GM12872 (cell line): ENCODE measurements around the gene FRS2.

Experiments
- TF ChIP-seq, protein P1 (sequence below): IDR thresholded peaks from 3 replicates; pipeline ENCODE4 v1.5.1; 2011; ENCODE audit warnings: low read depth, mild to moderate bottlenecking, low read length, moderate library complexity; ENCODE audit not compliant: insufficient read depth

FRS2 gene

DNA sequence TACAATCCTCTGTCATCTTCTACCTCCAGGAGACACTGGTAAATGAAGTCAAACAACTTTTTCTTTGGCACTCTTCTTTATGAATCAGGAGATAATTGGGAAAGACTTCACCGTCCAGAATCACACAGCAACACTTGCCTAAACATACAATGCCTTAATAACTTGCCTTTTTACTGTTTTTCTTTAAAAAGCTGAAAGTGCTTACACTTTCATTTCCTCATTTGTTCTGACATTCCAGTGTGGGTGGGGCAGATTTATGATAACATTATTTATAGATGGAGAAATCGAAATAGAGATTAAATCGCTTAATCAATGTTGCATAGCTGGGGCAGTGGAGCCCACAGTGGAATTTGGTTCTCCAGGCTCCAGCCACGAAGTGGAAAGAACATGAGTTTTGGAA is 2.8 kb upstream of the FRS2 start:
- TF ChIP-seq, protein P1, sequence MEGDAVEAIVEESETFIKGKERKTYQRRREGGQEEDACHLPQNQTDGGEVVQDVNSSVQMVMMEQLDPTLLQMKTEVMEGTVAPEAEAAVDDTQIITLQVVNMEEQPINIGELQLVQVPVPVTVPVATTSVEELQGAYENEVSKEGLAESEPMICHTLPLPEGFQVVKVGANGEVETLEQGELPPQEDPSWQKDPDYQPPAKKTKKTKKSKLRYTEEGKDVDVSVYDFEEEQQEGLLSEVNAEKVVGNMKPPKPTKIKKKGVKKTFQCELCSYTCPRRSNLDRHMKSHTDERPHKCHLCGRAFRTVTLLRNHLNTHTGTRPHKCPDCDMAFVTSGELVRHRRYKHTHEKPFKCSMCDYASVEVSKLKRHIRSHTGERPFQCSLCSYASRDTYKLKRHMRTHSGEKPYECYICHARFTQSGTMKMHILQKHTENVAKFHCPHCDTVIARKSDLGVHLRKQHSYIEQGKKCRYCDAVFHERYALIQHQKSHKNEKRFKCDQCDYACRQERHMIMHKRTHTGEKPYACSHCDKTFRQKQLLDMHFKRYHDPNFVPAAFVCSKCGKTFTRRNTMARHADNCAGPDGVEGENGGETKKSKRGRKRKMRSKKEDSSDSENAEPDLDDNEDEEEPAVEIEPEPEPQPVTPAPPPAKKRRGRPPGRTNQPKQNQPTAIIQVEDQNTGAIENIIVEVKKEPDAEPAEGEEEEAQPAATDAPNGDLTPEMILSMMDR: no peak

DNA sequence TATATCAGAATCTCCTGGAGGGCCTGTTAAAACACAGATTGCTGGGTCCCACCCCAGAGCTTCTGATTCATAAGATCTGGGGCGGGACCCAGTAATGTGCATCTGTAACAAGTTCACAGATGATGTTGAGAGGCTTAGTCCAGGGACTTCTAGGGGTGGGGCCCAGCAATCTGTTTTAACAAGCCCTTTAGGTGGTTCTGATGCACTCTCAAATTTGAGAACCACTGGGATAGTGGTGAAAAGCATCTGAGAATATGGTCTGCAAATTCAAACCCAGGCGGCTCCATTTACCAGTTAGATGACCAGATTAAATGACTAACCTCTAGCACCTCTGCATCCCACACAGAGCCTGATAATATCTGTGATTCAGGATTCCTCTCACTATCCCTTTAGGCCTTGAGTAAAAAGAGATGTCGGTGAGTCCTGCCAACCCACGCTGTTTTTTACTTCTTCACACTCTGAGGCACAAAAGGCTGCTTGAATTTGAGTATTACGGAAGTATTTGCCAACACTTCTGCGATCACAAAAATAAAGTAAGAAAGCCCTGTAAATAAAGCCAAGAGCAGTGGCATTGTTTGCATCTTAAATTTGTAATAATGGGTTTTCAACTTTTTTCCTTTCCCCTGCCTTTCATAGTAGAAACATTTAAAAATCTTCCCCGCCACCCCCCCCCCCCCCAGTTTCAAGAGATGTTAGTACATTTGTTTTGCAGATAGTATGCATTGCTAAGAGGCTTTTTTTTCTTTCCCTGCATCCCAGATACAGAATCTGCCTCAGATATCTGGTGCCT is 1.8 kb upstream of the FRS2 start:
- TF ChIP-seq, protein P1: no peak

DNA sequence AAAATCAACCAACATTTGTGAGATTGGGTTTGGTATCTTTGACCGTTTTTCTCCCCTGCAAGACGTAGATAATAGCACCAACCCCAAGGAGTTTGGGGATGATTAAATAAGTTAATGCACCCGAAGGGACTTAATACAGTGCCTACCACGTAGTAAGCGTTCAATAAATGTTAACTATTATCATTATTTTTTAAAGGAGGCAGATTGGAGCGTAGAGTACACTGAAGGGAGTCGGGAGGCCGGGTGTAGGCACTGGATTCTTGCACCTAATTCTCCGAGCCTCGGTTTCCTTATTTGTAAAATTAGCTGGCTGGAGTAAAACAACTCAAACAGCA is 367 bp upstream of the FRS2 start:
- TF ChIP-seq, protein P1: no peak

DNA sequence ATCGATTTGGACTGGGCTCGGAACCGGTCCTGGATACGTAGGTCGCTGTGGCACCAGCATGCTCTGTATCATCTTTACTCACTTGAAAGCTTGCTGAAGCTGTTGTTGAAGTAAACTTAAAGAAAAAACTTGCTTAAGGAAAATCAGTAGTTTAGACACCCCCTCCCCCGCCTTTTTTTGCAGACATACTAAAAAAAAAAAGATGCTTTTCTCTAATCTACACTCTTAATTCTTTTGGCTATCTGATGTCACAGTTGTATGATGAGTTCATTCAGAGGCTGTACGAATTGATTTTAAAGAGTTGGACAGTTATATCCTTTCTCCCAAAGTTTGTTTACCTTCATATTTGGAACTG is 865 bp downstream of the FRS2 start:
- TF ChIP-seq, protein P1: no peak

DNA sequence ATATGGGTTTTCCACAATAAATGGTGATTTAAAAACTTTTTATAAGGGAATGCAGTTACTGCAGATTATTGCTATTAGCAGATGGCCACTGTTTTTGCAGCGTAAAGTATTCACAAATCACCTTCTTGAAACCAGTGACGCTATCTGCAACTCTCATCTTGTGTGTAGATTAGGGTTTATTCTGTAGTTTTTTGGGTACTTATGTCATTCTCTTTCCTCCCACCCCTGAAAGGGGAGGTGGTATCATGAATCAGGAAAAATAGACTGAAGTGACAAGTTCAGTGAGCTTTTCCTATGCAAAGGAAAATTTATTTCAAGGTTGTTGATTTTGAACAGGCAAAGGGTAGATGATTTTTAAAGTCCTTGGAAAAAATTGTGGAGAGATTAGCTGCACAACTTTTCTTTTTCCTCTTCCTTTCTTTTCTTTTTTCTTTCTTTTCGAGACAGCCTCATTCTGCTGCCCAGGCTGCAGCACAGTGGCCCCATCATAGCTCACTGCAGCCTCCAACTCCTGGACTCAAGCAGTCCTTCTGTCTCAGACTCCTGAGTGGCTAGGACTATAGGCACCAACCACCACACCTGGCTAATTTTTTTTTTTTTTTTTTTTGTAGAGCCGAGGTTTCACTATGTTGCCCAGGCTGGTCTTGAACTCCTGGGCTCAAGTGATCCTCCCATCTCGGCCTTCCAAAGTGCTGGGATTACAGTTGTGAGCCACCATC is 1.6 kb downstream of the FRS2 start:
- TF ChIP-seq, protein P1: no peak

DNA sequence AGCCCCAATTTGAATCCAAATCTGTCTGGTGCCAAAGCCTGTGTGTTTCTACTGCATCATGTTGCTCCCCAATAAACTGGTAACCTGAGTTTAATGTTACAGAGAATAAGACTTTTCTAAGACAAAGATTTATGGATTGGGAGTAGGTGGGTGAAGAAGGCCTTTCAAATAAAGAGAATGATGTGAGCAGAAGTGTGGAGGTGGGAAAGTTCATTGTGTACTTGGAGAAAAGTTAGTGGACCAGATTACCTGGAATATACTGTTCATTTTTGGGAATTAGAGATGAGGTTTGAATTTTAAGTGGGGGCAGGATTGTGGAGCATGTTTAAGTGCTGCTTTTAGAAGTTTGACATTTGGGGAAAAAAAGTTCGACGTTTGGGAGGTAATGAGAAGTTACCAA is 3.1 kb downstream of the FRS2 start:
- TF ChIP-seq, protein P1: no peak

DNA sequence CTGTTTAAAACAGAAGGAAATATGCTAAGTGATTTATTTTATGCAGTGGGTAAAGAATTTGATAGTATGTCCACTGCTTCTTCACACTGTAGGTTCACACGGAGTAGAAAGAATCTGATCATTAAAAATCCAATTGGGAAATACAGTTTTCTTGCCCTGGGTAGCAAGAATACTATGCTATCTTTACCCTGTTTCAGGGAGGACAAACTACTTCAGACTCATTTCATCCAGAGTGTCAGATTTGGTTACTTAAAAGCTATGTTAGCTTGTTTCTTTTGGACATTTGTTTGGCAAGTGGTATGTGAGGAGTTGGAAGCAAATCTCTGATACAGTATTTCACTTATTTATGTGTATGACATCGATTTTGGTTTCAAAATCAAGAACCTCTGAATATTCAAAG is 4.3 kb downstream of the FRS2 start:
- TF ChIP-seq, protein P1: no peak
